HuH-7 (cell line): ENCODE results near the gene GLRA2.
"Not testable (repeated sequence)": the region's sequence is repeated elsewhere in the genome, so short reads cannot be mapped to it uniquely, and the experiment has no call there.

Experiments used
- DNase-seq: peaks from one replicate; pipeline ENCODE4 v3.0.0; 2011; ENCODE audit warnings: low spot score

The GLRA2 gene

GRCh38 chrX:14591976-14592375, 62.6 kb downstream of the GLRA2 start:
- no peak for DNase-seq

GRCh38 chrX:14594521-14594920, 65.2 kb downstream of the GLRA2 start:
- DNase-seq = no peak

- DNase-seq = no peak
Observed at GRCh38 chrX:14598330-14598729, 69.0 kb downstream of the GLRA2 start.

GRCh38 chrX:14607446-14607985, 78.2 kb downstream of the GLRA2 start:
- DNase-seq = no peak

GRCh38 chrX:14612450-14612849, 83.1 kb downstream of the GLRA2 start:
- DNase-seq = not testable (repeated sequence)

- no peak for DNase-seq
Observed at GRCh38 chrX:14616301-14616700, 87.0 kb downstream of the GLRA2 start.

GRCh38 chrX:14616836-14617235, 87.5 kb downstream of the GLRA2 start:
- no peak for DNase-seq

- DNase-seq = no peak
Observed at GRCh38 chrX:14618177-14618965, 89.0 kb downstream of the GLRA2 start.

- DNase-seq = no peak
Observed at GRCh38 chrX:14630733-14631132, 101.4 kb downstream of the GLRA2 start.

GRCh38 chrX:14641681-14642655, 112.6 kb downstream of the GLRA2 start:
- DNase-seq = no peak

GRCh38 chrX:14660970-14661369, 131.6 kb downstream of the GLRA2 start:
- no peak for DNase-seq

GRCh38 chrX:14670819-14671218, 141.5 kb downstream of the GLRA2 start:
- DNase-seq = no peak

GRCh38 chrX:14672611-14673172, 143.4 kb downstream of the GLRA2 start:
- DNase-seq = no peak

GRCh38 chrX:14673236-14673635, 143.9 kb downstream of the GLRA2 start:
- no peak for DNase-seq

- no peak for DNase-seq
Observed at GRCh38 chrX:14673764-14674163, 144.4 kb downstream of the GLRA2 start.

GRCh38 chrX:14675500-14675899, 146.2 kb downstream of the GLRA2 start:
- DNase-seq = no peak

- no peak for DNase-seq
Observed at GRCh38 chrX:14676431-14676830, 147.1 kb downstream of the GLRA2 start.

GRCh38 chrX:14688331-14688730, 159.0 kb downstream of the GLRA2 start:
- not testable (repeated sequence) for DNase-seq

- no peak for DNase-seq
Observed at GRCh38 chrX:14690553-14690952, 161.2 kb downstream of the GLRA2 start.

- no peak for DNase-seq
Observed at GRCh38 chrX:14694611-14695010, 165.3 kb downstream of the GLRA2 start.

GRCh38 chrX:14697451-14697850, 168.1 kb downstream of the GLRA2 start:
- DNase-seq = peak; percentile 18

GRCh38 chrX:14698790-14699189, 169.5 kb downstream of the GLRA2 start:
- no peak for DNase-seq
